ENCODE measurements around the gene GRID2. TPM values are rescaled to one million over a fixed set of nuclear protein-coding genes. Genes with fewer than 3 reads are reported as not detected.

The GRID2 gene
- polyA plus RNA-seq, 1 donor (not counting 4 experiments of a cell fraction or from before 2014, with no cell fraction given), result not detected

DNA sequence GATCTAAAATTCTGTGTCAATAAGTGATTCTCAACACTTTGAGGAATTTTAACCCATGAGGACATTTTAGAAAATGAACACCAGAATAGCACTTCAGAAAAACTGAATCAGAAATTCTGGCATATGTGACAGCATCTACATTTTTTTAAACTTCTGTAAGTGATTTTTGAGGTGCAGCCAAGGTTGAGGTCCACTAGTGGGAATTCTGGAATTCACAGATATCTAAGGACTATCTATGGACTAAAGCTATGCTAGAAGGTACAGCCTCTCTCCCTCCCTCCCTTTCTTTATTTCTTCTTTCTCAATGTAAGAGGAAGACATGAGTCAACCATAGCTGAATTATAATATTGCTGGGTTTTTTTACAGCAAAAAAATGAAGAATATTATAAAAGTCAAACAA is 1016.6 kb downstream of the GRID2 start:
- FAIRE-seq (no peak), DNase-seq (ENCODE audit: low read depth, low spot score) (no peak)
- Histone ChIP-seq H3K4me3 (ENCODE audit: control insufficient read depth in 2 of 3, extremely low read depth in 1 of 3, insufficient read depth in 2 of 3, low read depth in 1 of 3, low read length in 3 of 3) (no peak overlapping the region), H3K4me1 (ENCODE audit: control insufficient read depth, extremely low read depth, insufficient read depth, low read length) (peaks cover 7% of the 10 kb centered on the region), H3K9ac (ENCODE audit: control insufficient read depth, extremely low read depth, insufficient read depth, low read length) (no peak overlapping the region), H2AFZ (ENCODE audit: control insufficient read depth, low read length) (no peak overlapping the region), H3K36me3 (ENCODE audit: control insufficient read depth in 2 of 2, extremely low read depth in 1 of 2, insufficient read depth in 2 of 2, low read length in 2 of 2) (no peaks in the 10 kb centered on the region), H4K20me1 (ENCODE audit: control insufficient read depth, extremely low read depth, insufficient read depth, low read length) (no peaks in the 10 kb centered on the region), H3K79me2 (ENCODE audit: control insufficient read depth, insufficient read depth, low read length) (no peaks in the 10 kb centered on the region), H3K9me1 (ENCODE audit: control insufficient read depth, extremely low read depth, insufficient read depth, low read length) (no peaks in the 10 kb centered on the region), H3K4me2 (ENCODE audit: control insufficient read depth, extremely low read depth, insufficient read depth, low read depth, low read length) (no peak overlapping the region), H3K27ac (ENCODE audit: control insufficient read depth, insufficient read depth, low read length) (no peak overlapping the region), H3K27me3 (ENCODE audit: control insufficient read depth, extremely low read depth, insufficient read depth, low read length) (no peaks in the 10 kb centered on the region), H3K9me3 (ENCODE audit: control insufficient read depth, low read depth, low read length) (no peaks in the 10 kb centered on the region)
- dilution Hi-C loops (cut with MboI; ENCODE audit: extremely low pct_ligation_motif_present, low sequenced_read_pairs), result no loop called here
- TF ChIP-seq, protein P1, sequence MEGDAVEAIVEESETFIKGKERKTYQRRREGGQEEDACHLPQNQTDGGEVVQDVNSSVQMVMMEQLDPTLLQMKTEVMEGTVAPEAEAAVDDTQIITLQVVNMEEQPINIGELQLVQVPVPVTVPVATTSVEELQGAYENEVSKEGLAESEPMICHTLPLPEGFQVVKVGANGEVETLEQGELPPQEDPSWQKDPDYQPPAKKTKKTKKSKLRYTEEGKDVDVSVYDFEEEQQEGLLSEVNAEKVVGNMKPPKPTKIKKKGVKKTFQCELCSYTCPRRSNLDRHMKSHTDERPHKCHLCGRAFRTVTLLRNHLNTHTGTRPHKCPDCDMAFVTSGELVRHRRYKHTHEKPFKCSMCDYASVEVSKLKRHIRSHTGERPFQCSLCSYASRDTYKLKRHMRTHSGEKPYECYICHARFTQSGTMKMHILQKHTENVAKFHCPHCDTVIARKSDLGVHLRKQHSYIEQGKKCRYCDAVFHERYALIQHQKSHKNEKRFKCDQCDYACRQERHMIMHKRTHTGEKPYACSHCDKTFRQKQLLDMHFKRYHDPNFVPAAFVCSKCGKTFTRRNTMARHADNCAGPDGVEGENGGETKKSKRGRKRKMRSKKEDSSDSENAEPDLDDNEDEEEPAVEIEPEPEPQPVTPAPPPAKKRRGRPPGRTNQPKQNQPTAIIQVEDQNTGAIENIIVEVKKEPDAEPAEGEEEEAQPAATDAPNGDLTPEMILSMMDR (optimal IDR thresholded peaks at IDR 0.05 in 1 of 3, IDR thresholded peaks at IDR 0.05 in 1 of 3, conservative IDR thresholded peaks at IDR 0.05 in 1 of 3; ENCODE audit: extremely low read depth in 1 of 3, insufficient read depth in 2 of 3, low read length in 3 of 3), result no peak
- TF ChIP-seq EZH2 (IDR thresholded peaks at IDR 0.05; ENCODE audit: low read length), result no peak

DNA sequence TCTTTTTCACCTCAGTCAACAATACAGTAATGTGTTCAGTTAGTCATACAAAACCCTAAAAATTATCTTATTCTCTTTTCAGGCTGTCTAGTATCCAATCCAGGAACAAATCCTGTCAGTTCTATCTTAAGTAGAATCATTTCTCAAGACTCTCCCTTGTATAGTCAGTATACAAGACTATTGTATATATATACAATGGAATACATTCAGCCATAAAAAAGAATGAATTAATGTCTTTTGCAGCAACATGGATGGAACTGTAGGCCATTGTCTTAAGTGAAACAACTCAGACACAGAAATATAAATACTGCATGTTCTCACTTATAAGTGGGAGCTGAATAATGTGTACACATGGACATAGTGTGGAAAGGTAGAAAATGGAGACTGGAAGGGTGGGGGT is 1023.6 kb downstream of the GRID2 start:
- H3K27me3 ChIP-seq (ENCODE audit: control insufficient read depth, extremely low read depth, insufficient read depth, low read length), result no peaks in the 10 kb centered on the region
- TF ChIP-seq EZH2 (IDR thresholded peaks at IDR 0.05; ENCODE audit: low read length), result no peak
- TF ChIP-seq, protein P1 (optimal IDR thresholded peaks at IDR 0.05 in 1 of 3, IDR thresholded peaks at IDR 0.05 in 1 of 3, conservative IDR thresholded peaks at IDR 0.05 in 1 of 3; ENCODE audit: extremely low read depth in 1 of 3, insufficient read depth in 2 of 3, low read length in 3 of 3), result no peak
- DNase-seq (ENCODE audit: low read depth, low spot score), result no peak
- no peak for FAIRE-seq
- no peaks in the 10 kb centered on the region for H3K9me1 ChIP-seq (ENCODE audit: control insufficient read depth, extremely low read depth, insufficient read depth, low read length)
- no peak overlapping the region for H3K27ac ChIP-seq (ENCODE audit: control insufficient read depth, insufficient read depth, low read length)
- no peaks in the 10 kb centered on the region for H4K20me1 ChIP-seq (ENCODE audit: control insufficient read depth, extremely low read depth, insufficient read depth, low read length)
- H3K4me1 ChIP-seq (ENCODE audit: control insufficient read depth, extremely low read depth, insufficient read depth, low read length), result no peaks in the 10 kb centered on the region
- H3K4me2 ChIP-seq (ENCODE audit: control insufficient read depth, extremely low read depth, insufficient read depth, low read depth, low read length), result no peak overlapping the region
- no peak overlapping the region for H2AFZ ChIP-seq (ENCODE audit: control insufficient read depth, low read length)
- H3K36me3 ChIP-seq (ENCODE audit: control insufficient read depth in 2 of 2, extremely low read depth in 1 of 2, insufficient read depth in 2 of 2, low read length in 2 of 2), result no peaks in the 10 kb centered on the region
- no peaks in the 10 kb centered on the region for H3K9me3 ChIP-seq (ENCODE audit: control insufficient read depth, low read depth, low read length)
- dilution Hi-C loops (cut with MboI; ENCODE audit: extremely low pct_ligation_motif_present, low sequenced_read_pairs), result no loop called here
- no peak overlapping the region for H3K9ac ChIP-seq (ENCODE audit: control insufficient read depth, extremely low read depth, insufficient read depth, low read length)
- no peak overlapping the region for H3K4me3 ChIP-seq (ENCODE audit: control insufficient read depth in 2 of 3, extremely low read depth in 1 of 3, insufficient read depth in 2 of 3, low read depth in 1 of 3, low read length in 3 of 3)
- no peaks in the 10 kb centered on the region for H3K79me2 ChIP-seq (ENCODE audit: control insufficient read depth, insufficient read depth, low read length)
